SKM-1 (cell line): ENCODE data around the gene OPCML.

ENCODE experiments used
- DNase-seq: peaks from one replicate; lab custom pipeline; 2025; ENCODE audit not compliant: unreplicated experiment; lab: John Stamatoyannopoulos, UW

OPCML gene

GRCh38 chr11:132831272-132831671 is 701.0 kb downstream of the OPCML start:
- no peak for DNase-seq

GRCh38 chr11:132824642-132825041 is 707.7 kb downstream of the OPCML start:
- no peak for DNase-seq

DNA sequence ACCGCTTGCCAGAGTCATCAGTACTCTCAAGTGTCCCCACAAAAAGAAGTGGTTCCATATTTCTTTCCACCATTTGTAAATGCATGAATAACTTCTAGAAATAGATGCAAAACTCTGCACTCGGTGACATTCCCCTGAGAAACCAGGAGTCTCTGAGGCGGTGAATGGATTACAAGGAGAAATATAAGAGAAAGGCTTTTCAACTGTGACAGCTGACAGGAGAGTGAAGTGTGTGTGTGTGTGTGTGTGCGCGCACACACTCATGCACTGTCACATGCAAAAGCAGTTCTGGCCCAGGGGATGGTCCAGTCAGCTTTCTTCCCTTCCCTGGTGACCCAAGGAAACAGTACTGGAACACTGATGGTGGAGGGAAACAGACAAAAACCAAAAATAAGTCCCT is 710.0 kb downstream of the OPCML start:
- DNase-seq = no peak

- DNase-seq = no peak
These were observed 710.8 kb downstream of the OPCML start for GRCh38 chr11:132821499-132821898.

- DNase-seq = no peak
These were observed 711.3 kb downstream of the OPCML start for GRCh38 chr11:132821014-132821413.

DNA sequence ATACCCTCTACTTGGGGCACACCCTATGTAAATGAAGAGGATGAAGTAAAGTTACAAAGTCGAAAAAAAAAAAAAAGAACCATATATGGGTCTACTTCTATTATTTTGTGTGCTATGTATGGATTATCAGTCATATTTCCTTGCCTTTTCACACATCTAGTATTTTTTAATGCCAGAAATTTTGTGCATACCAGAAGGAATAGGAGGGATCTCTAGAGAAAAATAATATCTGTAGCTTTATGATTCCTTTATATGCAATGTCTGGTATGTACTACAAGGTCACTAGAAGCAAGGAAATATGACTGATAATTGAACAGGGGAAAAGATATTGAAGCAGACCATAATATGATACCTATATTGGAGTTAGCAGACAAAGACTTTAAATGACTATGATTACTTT is 713.4 kb downstream of the OPCML start:
- DNase-seq = no peak

GRCh38 chr11:132817387-132817786 is 714.9 kb downstream of the OPCML start:
- DNase-seq = no peak

DNA sequence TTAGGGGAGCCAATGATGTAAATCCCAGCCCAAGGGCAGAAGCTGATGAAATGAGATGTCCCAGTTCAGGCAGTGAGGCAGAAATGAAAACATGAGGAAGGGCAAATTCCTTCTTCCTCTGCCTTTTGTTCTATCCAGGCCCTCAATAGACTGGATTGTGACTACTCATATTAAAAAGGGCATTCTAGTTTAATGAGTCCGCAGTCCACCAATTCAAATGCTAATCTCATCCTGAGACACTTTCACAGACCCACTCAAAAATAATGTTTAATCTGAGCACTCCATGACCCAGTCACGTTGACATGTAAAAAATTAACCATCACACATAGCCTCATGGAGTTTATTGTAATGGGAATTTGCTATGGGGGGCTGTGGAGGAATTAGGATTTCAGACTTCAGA is 717.9 kb downstream of the OPCML start:
- DNase-seq = no peak

GRCh38 chr11:132811649-132812048 is 720.7 kb downstream of the OPCML start:
- no peak for DNase-seq

GRCh38 chr11:132809070-132809469 is 723.2 kb downstream of the OPCML start:
- DNase-seq = no peak

GRCh38 chr11:132804258-132804657 is 728.0 kb downstream of the OPCML start:
- DNase-seq = no peak

- DNase-seq = no peak
These were observed 728.9 kb downstream of the OPCML start for GRCh38 chr11:132803436-132803835.

DNA sequence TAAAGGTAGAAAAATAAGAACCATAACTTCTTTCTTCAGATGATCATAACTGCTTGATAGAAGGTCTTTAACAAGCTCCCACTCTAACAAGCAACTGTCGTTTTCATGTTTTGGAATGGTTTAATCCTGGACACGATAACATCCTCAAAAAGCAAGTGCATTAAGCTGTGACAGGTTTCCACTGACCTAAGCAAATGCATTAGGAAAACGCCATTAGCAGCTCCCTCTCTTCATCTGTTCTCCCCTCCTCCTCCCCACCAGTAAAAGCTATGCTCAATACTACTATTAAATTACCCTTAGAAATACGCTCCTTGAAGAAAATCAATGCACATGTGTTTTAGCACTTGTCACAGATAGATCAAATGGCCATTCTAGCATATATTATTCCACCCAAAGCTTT is 729.4 kb downstream of the OPCML start:
- DNase-seq = no peak

DNA sequence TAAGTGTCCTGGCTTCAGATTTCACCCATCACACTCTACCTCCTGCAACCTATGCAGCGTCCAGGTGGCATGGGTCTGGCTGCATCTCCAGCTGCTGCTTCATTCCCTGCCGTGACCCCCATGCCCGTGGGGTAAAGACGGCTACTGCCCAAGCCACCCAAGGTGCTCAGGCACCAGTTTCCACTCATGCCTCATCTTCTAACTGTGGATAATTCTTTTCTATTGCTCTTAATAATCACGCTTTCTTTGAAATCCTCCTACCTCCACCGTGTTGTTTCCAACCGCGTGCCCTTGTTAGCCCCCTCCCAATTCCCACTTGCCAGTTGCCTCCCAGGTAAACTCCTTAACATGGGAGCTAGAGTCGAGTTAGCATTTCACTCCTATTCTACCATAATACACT is 738.5 kb downstream of the OPCML start:
- DNase-seq = no peak

DNA sequence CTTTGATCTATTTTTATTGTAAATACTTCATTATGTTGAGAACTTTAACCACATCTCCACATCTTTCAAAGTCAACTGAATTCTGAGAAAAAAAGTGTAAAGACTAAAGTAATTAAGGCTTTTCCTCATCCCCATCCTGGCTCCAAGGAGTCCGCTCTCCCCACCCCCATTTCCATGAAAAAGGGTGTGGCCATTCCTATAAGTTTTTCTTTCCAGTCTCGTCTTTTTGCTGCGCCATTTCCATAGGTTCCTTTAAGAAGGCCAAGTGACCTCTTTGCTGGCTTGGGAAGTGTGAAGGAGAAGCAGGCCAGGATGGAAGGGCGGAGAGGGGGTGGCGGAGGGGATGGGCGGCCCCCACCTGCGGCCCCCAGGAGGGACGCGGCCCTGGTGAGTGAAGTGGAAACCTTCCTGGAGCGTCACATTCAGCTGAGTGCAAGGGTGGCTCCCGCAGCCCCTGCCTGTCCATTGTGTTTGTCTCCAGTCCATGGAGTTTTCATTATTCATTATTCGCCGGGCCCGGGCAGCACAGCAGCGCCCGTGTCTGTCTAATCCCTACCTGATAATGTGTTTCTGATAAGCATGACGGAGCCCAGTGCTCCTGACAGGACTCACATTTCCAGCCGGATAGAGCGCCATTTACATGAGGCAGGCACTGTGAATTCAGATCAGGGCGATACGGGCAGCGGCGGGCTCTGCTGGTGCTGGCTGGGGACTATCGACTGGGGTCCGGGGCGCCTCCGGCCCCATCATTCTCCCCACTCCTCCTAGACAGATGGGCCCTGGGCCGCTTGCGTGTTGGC is 739.8 kb downstream of the OPCML start:
- DNase-seq = no peak

DNA sequence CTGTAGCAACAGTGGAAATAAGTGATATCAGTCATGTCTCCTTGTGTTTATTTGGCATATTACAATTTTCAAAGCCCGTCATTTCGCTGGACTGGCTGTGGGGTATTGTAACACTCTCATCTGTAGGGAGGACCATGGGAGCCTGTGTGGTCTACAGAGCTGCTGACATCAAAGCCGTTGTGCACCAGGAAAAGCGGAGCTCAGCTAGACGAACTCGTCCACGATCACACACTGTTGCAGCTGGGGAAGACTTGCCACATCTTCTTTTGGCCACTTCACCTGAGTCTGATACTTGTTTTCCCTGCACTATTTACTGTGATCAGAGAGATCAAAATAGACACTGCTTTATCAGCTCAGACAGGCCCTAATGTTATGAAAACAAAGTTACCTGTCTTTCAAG is 741.3 kb downstream of the OPCML start:
- no peak for DNase-seq

GRCh38 chr11:132790466-132790865 is 741.8 kb downstream of the OPCML start:
- no peak for DNase-seq

DNA sequence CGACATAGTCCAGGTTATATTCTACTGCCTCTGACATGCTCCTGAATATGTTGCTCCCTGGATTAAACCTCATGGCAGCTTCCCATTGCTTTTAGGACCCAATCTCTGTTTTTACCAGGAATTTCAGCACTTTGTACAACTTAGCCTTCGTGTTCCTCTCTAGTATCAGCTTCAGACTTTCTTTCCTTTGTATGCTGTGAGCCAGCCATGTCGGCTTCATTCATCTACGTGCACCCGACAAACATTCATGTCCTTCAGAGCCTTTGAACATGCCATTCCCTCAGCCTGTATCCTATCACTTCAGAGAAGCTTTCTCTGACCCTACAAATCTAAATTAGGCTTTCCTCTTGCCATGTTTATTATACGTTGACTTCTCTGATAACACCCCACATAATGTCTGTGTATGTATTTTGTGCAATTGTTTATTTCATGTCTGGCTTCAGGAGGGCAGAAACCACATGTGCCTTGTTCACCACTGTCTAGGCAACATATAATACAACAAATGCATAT is 743.4 kb downstream of the OPCML start:
- DNase-seq = no peak

- DNase-seq = no peak
These were observed 746.4 kb downstream of the OPCML start for GRCh38 chr11:132785878-132786277.

DNA sequence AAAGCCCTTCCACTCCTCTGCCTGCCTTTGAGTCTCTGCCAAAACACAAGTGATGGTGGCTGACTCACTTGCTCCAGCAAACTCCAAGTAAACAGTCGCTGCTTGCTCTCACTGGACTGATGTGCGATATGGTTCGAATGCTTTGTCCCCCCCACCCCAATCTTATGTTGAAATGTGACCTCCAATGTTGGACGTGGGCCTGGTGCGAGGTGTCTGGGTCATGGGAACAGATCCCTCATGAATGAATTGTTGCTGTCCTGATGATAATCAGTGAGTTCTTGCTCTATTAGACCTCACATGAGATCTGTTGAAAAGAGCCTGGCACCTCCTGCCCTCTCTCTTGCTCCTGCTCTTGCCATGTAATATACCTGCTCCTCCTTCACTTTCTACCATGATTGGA is 747.9 kb downstream of the OPCML start:
- DNase-seq = no peak

- DNase-seq = no peak
These were observed 750.2 kb downstream of the OPCML start for GRCh38 chr11:132782102-132782501.

- DNase-seq = no peak
These were observed 752.3 kb downstream of the OPCML start for GRCh38 chr11:132780046-132780445.

GRCh38 chr11:132779497-132779896 is 752.8 kb downstream of the OPCML start:
- DNase-seq = no peak
